ENCODE results near the gene HRH4. TPM values are rescaled to one million over a fixed set of nuclear protein-coding genes. Genes with fewer than 3 reads are reported as not detected.

Gene HRH4
- total and polyA plus RNA-seq, 10 of the 15 experiments (the other 5 are each of a cell fraction or from before 2014, with no cell fraction given), result not detected

DNA sequence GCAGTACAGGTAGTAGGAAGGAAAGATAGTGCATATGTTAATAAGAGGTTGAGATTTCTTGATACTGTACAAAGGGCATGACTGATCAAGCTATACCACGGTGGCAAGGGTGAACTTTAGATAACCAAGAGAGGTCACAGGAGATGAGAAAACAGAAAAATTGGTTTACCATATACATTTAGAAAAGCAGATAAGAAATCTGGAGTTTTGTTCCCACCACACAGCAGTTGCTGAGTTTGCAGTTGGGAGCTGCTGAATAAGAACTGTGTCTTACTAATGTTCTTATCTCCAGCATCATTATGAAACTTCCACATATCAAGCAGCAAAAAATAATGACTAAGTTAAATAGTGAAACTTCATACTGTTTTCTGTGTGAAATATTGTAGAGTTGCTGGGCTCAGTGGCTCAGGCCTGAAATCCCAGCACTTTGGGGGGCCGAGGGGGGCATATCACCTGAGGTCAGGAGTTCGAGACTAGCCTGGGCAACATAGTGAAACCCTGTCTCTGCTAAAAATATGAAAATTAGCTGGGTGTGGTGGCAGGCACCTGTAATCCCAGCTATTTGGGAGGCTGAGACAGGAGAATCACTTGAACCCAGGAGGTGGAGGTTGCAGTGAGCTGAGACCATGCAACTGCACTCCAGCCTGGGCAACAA lies 46.0 kb upstream of the HRH4 start:
- Histone ChIP-seq H3K4me1 (ENCODE audit: control insufficient read depth, insufficient read depth, low read length) (no peaks in the 10 kb centered on the region), H3K27ac (ENCODE audit: control insufficient read depth, insufficient read depth) (no peak overlapping the region), H3K4me3 (no peak overlapping the region), H3K9me3 (replicated peaks; ENCODE audit: control insufficient read depth, insufficient read depth, low read length) (no peaks in the 10 kb centered on the region; the same call in 2 of the 3 replicates), H3K4me2 (ENCODE audit: control insufficient read depth, insufficient read depth) (no peak overlapping the region), H2AFZ (ENCODE audit: control insufficient read depth, low read depth, low read length) (no peak overlapping the region), H3K27me3 (replicated peaks in 1 of 2; ENCODE audit: control insufficient read depth in 2 of 2, insufficient read depth in 2 of 2, low read length in 1 of 2) (no peaks in the 10 kb centered on the region; a peak in 2 of 4 replicates), H3K79me2 (ENCODE audit: control insufficient read depth, insufficient read depth, low read length) (no peaks in the 10 kb centered on the region), H3K9ac (ENCODE audit: control insufficient read depth, insufficient read depth, low read length) (no peak overlapping the region), H3K36me3 (ENCODE audit: control insufficient read depth in 2 of 2, insufficient read depth in 2 of 2, low read length in 1 of 2) (no peaks in the 10 kb centered on the region), H4K20me1 (ENCODE audit: control insufficient read depth, insufficient read depth) (no peaks in the 10 kb centered on the region)
- BruUV-seq (replicated peaks), result no TSS peak
- ChIA-PET RAD21 (ENCODE audit: unreplicated experiment) (no interaction called here), POLR2A (no interaction called here), SMC1A (ENCODE audit: uncharacterized antibody, unreplicated experiment) (no interaction called here), CTCF (interaction anchor here (1.8 kb wide), 1 partner anchor 55 kb away, joined by 4 read pairs; no protein-coding TSS in a partner anchor)
- TF ChIP-seq BCL11A (IDR thresholded peaks at IDR 0.05; ENCODE audit: low read depth, low read length), result no peak
- TF ChIP-seq IKZF2 (IDR thresholded peaks at IDR 0.05), result no peak
- no peak for TF ChIP-seq SRF (IDR thresholded peaks at IDR 0.05; ENCODE audit: low read depth in 2 of 2, low read length in 2 of 2)
- no peak for TF ChIP-seq KAT2A (conservative IDR thresholded peaks at IDR 0.05; ENCODE audit: control insufficient read depth, low read depth, low read length)
- TF ChIP-seq RB1 (IDR thresholded peaks at IDR 0.05; ENCODE audit: borderline replicate concordance), result no peak
- TF ChIP-seq, protein P1, sequence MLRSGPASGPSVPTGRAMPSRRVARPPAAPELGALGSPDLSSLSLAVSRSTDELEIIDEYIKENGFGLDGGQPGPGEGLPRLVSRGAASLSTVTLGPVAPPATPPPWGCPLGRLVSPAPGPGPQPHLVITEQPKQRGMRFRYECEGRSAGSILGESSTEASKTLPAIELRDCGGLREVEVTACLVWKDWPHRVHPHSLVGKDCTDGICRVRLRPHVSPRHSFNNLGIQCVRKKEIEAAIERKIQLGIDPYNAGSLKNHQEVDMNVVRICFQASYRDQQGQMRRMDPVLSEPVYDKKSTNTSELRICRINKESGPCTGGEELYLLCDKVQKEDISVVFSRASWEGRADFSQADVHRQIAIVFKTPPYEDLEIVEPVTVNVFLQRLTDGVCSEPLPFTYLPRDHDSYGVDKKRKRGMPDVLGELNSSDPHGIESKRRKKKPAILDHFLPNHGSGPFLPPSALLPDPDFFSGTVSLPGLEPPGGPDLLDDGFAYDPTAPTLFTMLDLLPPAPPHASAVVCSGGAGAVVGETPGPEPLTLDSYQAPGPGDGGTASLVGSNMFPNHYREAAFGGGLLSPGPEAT (IDR thresholded peaks at IDR 0.05; ENCODE audit: low read depth), result no peak
- no peak for TF ChIP-seq SIX5 (IDR thresholded peaks at IDR 0.05; ENCODE audit: low read depth, low read length, severe bottlenecking)
- TF ChIP-seq CBFB (IDR thresholded peaks at IDR 0.05; ENCODE audit: low read depth), result no peak
- TF ChIP-seq ZNF24 (IDR thresholded peaks at IDR 0.05), result no peak
- TF ChIP-seq PRDM15 (CRISPR knock-in tag; IDR thresholded peaks at IDR 0.05), result no peak
- no peak for TF ChIP-seq LARP7 (IDR thresholded peaks at IDR 0.05)
- no peak for TF ChIP-seq POU2F2 (IDR thresholded peaks at IDR 0.05; ENCODE audit: borderline replicate concordance, low read depth, low read length)
- DNase-seq (ENCODE audit: low read depth, low spot score) (no peak), FAIRE-seq (no peak), ATAC-seq (no peak)
- in situ Hi-C loops (cut with MboI), result no loop called here
- 0% methylated on average over 3 of the region's 3 CpGs for WGBS (ENCODE audit: insufficient coverage, insufficient replicate concordance, low lambda C conversion rate, missing lambda C conversion rate)
- intact Hi-C loops (cut with micrococcal nuclease; ENCODE audit: unreplicated experiment), result no loop called here

Measured in GM12878 (cell line).